HG03442 (cell line): ENCODE data around the gene KIF2A.

Experiments used
- ATAC-seq: cut with Tn5 transposase; IDR thresholded peaks from one replicate; pipeline ENCODE4 v1.9.1; 2021; ENCODE audit warnings: mild to moderate bottlenecking, moderate library complexity; ENCODE audit not compliant: unreplicated experiment

KIF2A gene

GRCh38 chr5:62327138-62328053 is 21.4 kb downstream of the KIF2A start:
- ATAC-seq, result no peak

GRCh38 chr5:62328772-62329491 is 22.9 kb downstream of the KIF2A start:
- ATAC-seq, result no peak

GRCh38 chr5:62330302-62330701 is 24.3 kb downstream of the KIF2A start:
- ATAC-seq, result no peak

GRCh38 chr5:62331921-62332320 is 25.9 kb downstream of the KIF2A start:
- no peak for ATAC-seq

- ATAC-seq, result no peak
Measured at GRCh38 chr5:62333250-62333794, 27.3 kb downstream of the KIF2A start.

GRCh38 chr5:62334082-62334481 is 28.1 kb downstream of the KIF2A start:
- no peak for ATAC-seq

- ATAC-seq, result no peak
Measured at GRCh38 chr5:62340392-62340791, 34.4 kb downstream of the KIF2A start.

GRCh38 chr5:62340979-62341378 is 35.0 kb downstream of the KIF2A start:
- no peak for ATAC-seq

GRCh38 chr5:62341783-62342475 is 35.9 kb downstream of the KIF2A start:
- peak; percentile 48 for ATAC-seq

GRCh38 chr5:62342476-62342837 is 36.5 kb downstream of the KIF2A start:
- peak; percentile 32 for ATAC-seq

GRCh38 chr5:62343428-62343827 is 37.4 kb downstream of the KIF2A start:
- ATAC-seq, result no peak

GRCh38 chr5:62346748-62347147 is 40.7 kb downstream of the KIF2A start:
- ATAC-seq, result no peak

GRCh38 chr5:62347928-62348327 is 41.9 kb downstream of the KIF2A start:
- ATAC-seq, result no peak

- ATAC-seq, result no peak
Measured at GRCh38 chr5:62348723-62349481, 42.9 kb downstream of the KIF2A start.

- peak; percentile 92 for ATAC-seq
Measured at GRCh38 chr5:62354028-62354874, 48.2 kb downstream of the KIF2A start.

- no peak for ATAC-seq
Measured at GRCh38 chr5:62362701-62363100, 56.7 kb downstream of the KIF2A start.

- ATAC-seq, result no peak
Measured at GRCh38 chr5:62369039-62369438, 63.0 kb downstream of the KIF2A start.

- no peak for ATAC-seq
Measured at GRCh38 chr5:62371409-62371808, 65.4 kb downstream of the KIF2A start.

- ATAC-seq, result no peak
Measured at GRCh38 chr5:62372600-62372999, 66.6 kb downstream of the KIF2A start.

- ATAC-seq, result no peak
Measured at GRCh38 chr5:62373382-62373781, 67.4 kb downstream of the KIF2A start.
